ENCODE measurements around the gene SLC45A3. TPM values are rescaled to one million over a fixed set of nuclear protein-coding genes. Genes with fewer than 3 reads are reported as not detected.

The SLC45A3 gene
- total RNA-seq, 8 experiments from 2014 or later, result 0.40 to 2.7 (median 2.0) TPM

DNA sequence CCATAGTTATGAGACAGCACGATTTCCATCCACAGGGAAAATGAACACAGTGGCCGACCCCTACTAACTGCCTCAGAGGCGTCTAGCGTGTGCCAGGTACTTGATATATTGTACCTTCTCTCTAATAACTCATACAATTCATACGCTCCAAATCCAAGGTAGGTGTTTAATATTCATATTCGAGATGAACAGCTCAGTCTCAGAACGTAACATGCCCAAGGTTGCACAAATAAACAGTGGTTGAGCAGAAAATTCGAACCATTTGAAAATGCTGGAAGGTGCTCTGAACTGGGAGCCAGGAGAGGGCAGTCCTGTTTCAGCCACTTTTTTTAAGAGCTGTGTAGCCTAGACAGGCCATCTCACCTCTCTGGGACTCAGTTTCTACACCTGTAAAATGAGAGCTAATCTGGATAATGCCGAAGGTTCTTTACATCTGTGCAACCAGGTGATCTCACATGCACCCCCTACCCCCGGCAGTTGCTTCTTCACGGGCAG, 7.9 kb downstream of the SLC45A3 start:
- in situ Hi-C loops (cut with MboI; ENCODE audit: low pct_unique_long_range_greater_than_20kb in 2 of 9, low sequenced_read_pairs in 9 of 9, unreplicated experiment in 9 of 9), result loop anchor here in 2 of 9 experiments (25.0 kb wide), 2 partner anchors 290 to 315 kb away; no protein-coding TSS in a partner anchor
- peaks cover 26 to 32% of the 10 kb centered on the region in 2 donors for H3K4me1 ChIP-seq (replicated peaks in 1 of 2)
- no peak overlapping the region for H3K27ac ChIP-seq
- no peak overlapping the region for H3K4me3 ChIP-seq
- no peak for ATAC-seq (replicated peaks in 6 of 8)
- WGBS, 10 experiments, result 57 to 89% (median 73%) methylated on average over 2 to 11 of the region's 11 CpGs; no CpG with 5 or more reads in 3 of the 10 experiments

DNA sequence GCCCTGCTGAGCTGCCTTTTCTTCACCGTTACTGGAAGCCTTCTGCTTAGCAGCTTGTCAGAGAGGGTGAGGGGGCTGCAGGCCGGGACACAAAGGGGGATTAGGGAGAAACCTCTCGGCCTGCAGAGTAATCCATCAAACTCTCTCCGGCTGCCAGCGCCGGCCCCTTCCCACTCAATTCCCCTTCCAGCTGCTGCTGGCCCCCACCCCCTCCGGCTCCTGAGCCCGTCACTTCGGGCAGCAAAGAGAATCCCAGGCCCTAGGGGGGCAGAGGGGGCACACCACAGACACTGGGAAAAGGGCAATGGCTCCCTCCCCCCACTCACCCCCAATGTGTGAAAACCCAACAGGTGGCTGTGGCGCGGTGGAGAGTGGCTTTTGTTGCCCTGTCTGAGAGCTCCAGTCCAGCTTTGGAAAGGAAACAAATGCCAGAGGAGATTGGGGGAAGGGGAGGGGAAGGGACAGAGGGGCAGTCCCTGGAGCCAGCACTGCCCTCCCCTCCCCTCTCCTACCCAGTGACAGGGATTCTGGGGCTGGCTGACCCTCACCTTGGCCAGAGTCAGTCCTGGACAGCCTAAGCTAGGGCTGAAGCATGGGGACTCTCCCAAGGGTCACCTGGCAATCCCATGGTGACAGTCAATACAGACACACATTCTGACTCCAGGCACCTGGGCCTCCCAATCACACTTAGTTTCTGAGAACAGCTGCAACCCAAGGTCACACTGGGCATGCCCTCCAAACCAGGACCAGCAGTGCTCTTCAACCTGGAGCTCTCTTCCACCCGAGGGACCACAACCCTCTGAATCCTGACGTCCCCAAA, 9.5 kb downstream of the SLC45A3 start:
- peak in 5 of 8 experiments; percentile 27 to 42 (median 39) for ATAC-seq (replicated peaks in 6 of 8)
- H3K27ac ChIP-seq, result no peak overlapping the region
- in situ Hi-C loops (cut with MboI; ENCODE audit: low pct_unique_long_range_greater_than_20kb in 2 of 9, low sequenced_read_pairs in 9 of 9, unreplicated experiment in 9 of 9), result loop anchor here in 2 of 9 experiments (25.0 kb wide), 2 partner anchors 291 to 316 kb away; no protein-coding TSS in a partner anchor
- no peak overlapping the region for H3K4me3 ChIP-seq
- peaks cover 26 to 32% of the 10 kb centered on the region in 2 donors for H3K4me1 ChIP-seq (replicated peaks in 1 of 2)
- 9 to 100% (median 57%) methylated on average over 1 to 9 of the region's 13 CpGs; no CpG with 5 or more reads in 2 of the 10 experiments for WGBS, 10 experiments

DNA sequence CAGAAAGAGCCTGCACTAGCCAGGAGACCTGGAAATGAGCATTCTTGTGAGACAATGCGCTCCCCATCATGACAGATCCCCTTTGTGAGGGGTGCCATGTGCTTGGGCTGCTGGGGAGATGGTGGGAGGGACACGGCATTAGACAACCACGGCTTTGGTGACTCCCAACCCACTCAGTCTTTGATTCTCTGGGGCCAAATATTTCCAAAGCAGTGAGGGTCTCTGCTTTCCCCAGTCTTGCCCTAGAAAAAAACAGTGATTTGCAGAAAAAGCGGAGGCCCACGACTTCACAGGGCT, 10.2 kb downstream of the SLC45A3 start:
- Histone ChIP-seq H3K4me3 (no peak overlapping the region), H3K4me1 (replicated peaks in 1 of 2) (peaks cover 26 to 34% of the 10 kb centered on the region in 2 donors), H3K27ac (no peak overlapping the region)
- peak in 2 of 8 experiments; percentile 4 to 18 for ATAC-seq (replicated peaks in 6 of 8)
- WGBS, 10 experiments, result 0 to 100% (median 70%) methylated on average over 1 to 2 of the region's 5 CpGs; no CpG with 5 or more reads in 7 of the 10 experiments
- in situ Hi-C loops (cut with MboI; ENCODE audit: low pct_unique_long_range_greater_than_20kb in 2 of 9, low sequenced_read_pairs in 9 of 9, unreplicated experiment in 9 of 9), result loop anchor here in 2 of 9 experiments (25.0 kb wide), 2 partner anchors 292 to 317 kb away; no protein-coding TSS in a partner anchor

DNA sequence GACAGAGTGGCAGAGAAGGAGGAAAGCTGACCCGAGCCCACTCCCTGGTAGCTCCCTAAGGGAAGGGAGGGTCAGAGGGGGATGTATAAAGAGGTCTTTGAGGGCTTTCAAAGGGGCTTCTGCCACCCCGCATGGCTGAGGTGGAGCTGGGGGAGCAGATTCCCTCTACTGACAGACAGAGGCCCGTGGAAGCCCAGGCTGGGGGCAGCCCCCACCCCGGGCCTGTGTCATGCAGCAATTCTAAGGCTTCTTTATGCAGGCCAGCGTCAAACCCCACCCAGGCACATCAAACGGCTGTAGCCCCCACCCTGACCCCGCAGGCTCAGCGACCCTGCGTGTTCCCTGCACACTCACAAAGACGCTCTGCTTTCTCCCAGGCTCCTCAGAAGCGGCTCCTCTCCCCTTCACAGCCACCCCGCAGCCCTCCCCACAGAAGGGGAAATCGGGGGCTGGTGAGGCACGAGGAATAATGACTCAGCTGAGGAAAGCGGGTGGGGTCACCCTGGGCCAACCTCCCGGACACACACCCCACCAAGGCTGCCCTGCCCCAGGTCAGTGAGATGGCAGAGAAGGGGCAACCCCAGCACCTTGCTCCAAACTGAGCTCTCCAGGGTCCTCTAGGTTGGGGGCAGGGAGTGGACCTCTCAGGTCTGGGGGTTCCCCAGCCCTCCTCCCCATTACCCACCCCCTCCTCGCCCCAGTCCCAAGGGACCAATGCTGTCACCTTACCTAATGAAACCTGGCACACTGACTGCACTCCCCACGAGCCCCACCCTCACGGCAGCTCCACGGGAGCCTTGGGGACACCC, 10.8 kb downstream of the SLC45A3 start:
- Histone ChIP-seq H3K4me3 (no peak overlapping the region), H3K27ac (no peak overlapping the region), H3K4me1 (replicated peaks in 1 of 2) (peaks cover 26 to 34% of the 10 kb centered on the region in 2 donors)
- in situ Hi-C loops (cut with MboI; ENCODE audit: low pct_unique_long_range_greater_than_20kb in 2 of 9, low sequenced_read_pairs in 9 of 9, unreplicated experiment in 9 of 9), result loop anchor here in 2 of 9 experiments (25.0 kb wide), 2 partner anchors 293 to 318 kb away; no protein-coding TSS in a partner anchor
- peak; percentile 40 to 72 (median 68) for ATAC-seq (replicated peaks in 6 of 8)
- WGBS, 10 experiments, result 0 to 20% (median 14%) methylated on average over 1 to 5 of the region's 20 CpGs; no CpG with 5 or more reads in 5 of the 10 experiments

DNA sequence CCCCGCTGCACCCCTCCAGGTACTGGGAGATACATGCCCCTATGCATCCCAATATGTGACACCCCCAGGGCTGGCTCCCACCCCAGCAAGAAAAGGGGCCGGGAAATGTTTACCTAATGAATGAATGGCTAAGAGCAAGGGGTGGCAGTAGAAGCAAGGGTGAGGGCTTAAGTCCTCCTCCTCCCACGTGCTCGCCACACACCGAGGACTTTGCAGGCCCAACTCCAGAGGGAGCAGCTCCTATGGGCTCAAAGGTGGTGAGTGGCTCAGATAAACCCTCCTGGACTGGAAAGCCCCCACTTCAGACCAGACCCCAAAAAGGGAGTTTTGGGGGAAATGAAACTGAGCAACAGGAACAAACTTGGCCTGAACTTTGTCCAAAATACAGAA, 11.4 kb downstream of the SLC45A3 start:
- peak; percentile 13 to 66 (median 20) for ATAC-seq (replicated peaks in 6 of 8)
- H3K4me1 ChIP-seq (replicated peaks in 1 of 2), result peaks cover 26 to 34% of the 10 kb centered on the region in 2 donors
- no peak overlapping the region for H3K4me3 ChIP-seq
- H3K27ac ChIP-seq, result no peak overlapping the region
- in situ Hi-C loops (cut with MboI; ENCODE audit: low pct_unique_long_range_greater_than_20kb in 2 of 9, low sequenced_read_pairs in 9 of 9, unreplicated experiment in 9 of 9), result loop anchor here in 2 of 9 experiments (25.0 kb wide), 2 partner anchors 293 to 318 kb away; no protein-coding TSS in a partner anchor
- WGBS, 10 experiments, result 31 to 72% (median 53%) methylated on average over 1 to 5 of the region's 5 CpGs; no CpG with 5 or more reads in 4 of the 10 experiments

DNA sequence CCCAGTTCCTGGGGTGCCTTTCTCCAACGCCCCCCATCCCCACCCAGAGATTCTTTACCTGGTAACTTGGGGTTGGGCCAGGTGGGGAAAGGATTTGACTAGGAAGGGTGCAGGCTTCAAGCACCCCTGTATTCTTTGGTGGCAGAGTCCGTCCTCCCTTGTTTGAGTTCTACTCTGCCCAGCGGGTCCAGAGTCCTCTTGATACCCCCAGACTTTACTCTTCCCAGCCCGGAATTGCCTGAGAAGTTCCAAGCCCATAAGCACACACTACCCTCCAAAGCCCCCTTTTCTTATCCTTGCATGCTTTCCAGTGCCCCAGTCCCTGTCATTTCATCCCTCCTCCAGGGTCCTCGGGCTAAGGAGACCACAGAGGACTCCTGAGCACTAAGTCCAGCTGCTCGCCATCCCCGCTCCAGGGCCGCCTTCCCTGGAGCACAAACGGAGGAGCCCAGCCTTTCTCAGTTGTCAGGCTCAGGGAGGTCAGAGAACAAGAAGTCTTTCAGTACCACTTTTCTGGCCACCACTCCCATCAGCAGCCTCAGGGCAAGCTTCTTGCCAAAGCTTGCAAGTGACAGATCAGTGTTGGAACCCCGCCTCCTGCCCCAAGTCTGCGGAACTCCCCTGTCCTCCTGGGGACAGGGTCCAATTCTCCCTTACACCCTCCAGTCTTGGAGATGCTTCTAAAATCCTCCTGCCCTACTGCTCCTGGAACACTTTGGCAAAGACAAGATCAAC, 12.2 kb downstream of the SLC45A3 start:
- Histone ChIP-seq H3K27ac (no peak overlapping the region), H3K4me3 (no peak overlapping the region), H3K4me1 (replicated peaks in 1 of 2) (peaks cover 26 to 34% of the 10 kb centered on the region in 2 donors)
- 38 to 100% (median 88%) methylated on average over 1 to 11 of the region's 11 CpGs; no CpG with 5 or more reads in 1 of the 10 experiments for WGBS, 10 experiments
- ATAC-seq (replicated peaks in 6 of 8), result peak in 3 of 8 experiments; percentile 14 to 41 (median 17)
- in situ Hi-C loops (cut with MboI; ENCODE audit: low pct_unique_long_range_greater_than_20kb in 2 of 9, low sequenced_read_pairs in 9 of 9, unreplicated experiment in 9 of 9), result loop anchor here in 2 of 9 experiments (25.0 kb wide), 2 partner anchors 294 to 319 kb away; no protein-coding TSS in a partner anchor

DNA sequence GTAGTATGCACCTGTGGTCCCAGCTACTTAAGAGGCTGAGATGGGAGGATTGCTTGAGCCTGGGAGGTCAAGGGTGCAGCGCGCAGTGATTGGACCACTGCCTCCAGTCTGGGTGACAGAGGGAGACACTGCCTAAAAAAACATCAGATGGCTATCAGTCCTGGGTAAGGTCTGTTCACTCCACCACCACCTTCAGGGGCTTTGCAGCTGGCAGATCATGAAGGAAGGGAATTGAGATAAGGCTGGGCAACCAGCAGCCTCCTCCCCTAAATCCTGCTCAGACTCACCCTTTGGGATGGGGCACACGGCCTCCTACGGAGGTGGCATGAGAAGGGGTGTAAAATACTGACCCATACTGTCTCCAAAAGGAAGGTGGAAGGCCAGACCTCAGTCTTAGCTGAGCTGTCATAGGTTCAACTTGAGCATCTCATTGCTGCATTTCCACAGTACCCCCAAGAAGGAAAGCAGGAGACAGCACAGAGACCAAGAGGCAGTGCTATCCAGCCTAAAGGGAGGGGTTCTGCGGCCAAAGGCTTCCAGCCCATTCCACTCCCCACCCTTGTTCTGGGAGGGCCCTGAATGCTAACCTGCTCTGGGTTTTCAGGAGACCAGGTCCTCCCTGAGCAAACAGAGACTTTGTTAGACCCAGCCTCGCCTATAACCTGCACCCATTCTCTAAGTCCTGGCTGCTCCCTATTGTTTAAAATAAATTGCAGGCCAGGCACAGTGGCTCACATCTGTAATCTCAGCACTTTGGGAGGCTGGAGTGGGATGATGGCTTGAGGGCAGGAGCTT, 13.7 kb downstream of the SLC45A3 start:
- 86 to 100% (median 98%) methylated on average over 1 to 4 of the region's 6 CpGs; no CpG with 5 or more reads in 4 of the 10 experiments for WGBS, 10 experiments
- no peak overlapping the region for H3K4me3 ChIP-seq
- peak in 1 of 8 experiments; percentile 12 for ATAC-seq (replicated peaks in 6 of 8)
- no peak overlapping the region for H3K27ac ChIP-seq
- peaks cover 25 to 37% of the 10 kb centered on the region in 2 donors for H3K4me1 ChIP-seq (replicated peaks in 1 of 2)
- in situ Hi-C loops (cut with MboI; ENCODE audit: low pct_unique_long_range_greater_than_20kb in 2 of 9, low sequenced_read_pairs in 9 of 9, unreplicated experiment in 9 of 9), result loop anchor here in 2 of 9 experiments (25.0 kb wide), 2 partner anchors 296 to 321 kb away; no protein-coding TSS in a partner anchor

DNA sequence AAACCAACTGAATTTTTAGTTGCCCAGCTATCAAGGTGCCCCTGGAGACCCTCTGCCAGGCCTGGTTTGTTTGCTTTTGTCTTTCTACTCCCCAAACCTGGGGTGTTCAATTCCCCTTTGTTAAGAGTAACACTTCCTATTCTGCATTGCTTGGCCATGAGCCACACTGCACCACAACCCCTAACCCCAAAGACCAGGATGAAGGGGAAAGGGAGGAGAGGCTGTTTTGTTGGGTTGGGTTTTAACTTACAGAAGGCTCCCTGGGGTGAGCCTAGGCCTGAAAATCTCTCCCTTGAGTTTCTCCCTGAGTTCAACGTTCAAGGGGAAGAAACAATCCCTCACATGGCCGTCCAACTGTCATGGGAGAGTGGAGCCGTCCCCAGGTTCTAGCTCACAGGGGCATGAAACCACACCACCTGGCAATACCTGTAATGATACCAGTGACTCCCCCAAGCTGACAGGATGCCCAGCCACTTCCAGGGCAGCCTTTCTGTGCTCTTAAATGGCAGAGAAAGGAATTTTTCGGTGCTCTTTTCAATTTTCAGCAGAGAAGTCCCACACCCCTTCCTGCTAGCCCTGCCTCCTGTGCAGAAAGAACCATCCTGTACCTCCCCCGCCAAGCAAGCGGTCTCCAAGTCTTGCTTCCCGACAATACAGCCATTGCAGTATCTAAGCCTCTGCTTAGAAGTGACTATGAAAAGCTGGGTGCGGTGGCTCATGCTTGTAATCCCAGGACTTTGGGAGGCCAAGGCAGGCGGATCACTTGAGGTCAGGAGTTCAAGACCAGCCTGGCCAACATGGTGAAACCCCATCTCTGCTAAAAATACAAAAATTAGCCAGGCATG, 14.9 kb downstream of the SLC45A3 start:
- Histone ChIP-seq H3K27ac (no peak overlapping the region), H3K4me1 (replicated peaks in 1 of 2) (peaks cover 21 to 28% of the 10 kb centered on the region in 2 donors), H3K4me3 (no peak overlapping the region)
- 20 to 62% (median 56%) methylated on average over 1 to 7 of the region's 9 CpGs; no CpG with 5 or more reads in 4 of the 10 experiments for WGBS, 10 experiments
- ATAC-seq (replicated peaks in 6 of 8), result peak in 1 of 8 experiments; percentile 24
- in situ Hi-C loops (cut with MboI; ENCODE audit: low pct_unique_long_range_greater_than_20kb in 2 of 9, low sequenced_read_pairs in 9 of 9, unreplicated experiment in 9 of 9), result loop anchor here in 2 of 9 experiments (25.0 kb wide), 2 partner anchors 297 to 322 kb away; no protein-coding TSS in a partner anchor

DNA sequence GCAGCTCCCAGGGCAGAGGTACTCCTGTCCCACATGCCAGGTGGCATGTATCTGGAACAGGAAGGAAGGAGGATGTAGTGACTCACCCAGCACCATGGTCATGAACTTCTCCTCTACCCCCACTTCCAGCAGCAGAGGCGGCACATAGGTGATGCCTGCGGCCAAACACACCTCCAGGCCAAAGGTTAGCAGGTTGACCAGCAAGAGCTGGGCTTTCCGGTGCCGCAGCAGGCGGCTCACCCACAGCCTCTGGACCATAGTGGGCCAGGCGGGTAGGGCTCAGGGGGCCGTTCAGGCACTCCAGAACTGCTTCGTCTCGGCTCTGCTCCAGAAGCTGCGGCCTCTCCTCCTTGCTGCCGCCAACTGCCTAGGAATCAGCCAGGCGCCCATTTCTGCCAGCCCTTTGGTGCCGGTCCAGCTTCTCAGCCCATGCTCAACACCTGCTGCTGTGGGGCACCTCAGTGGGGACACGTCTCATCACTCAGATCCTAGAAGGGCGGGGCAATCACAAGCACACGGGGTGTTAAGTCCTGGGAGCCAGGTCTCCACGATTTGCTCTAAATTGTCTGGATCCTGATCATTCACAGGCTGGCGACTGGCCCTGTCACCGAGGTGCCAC, 15.8 kb downstream of the SLC45A3 start:
- Histone ChIP-seq H3K27ac (no peak overlapping the region), H3K4me3 (no peak overlapping the region), H3K4me1 (replicated peaks in 1 of 2) (peaks cover 12 to 18% of the 10 kb centered on the region in 2 donors)
- WGBS, 10 experiments, result 38 to 100% (median 88%) methylated on average over 1 to 11 of the region's 19 CpGs; no CpG with 5 or more reads in 3 of the 10 experiments
- in situ Hi-C loops (cut with MboI; ENCODE audit: low pct_unique_long_range_greater_than_20kb in 2 of 9, low sequenced_read_pairs in 9 of 9, unreplicated experiment in 9 of 9), result loop anchor here in 2 of 9 experiments (25.0 kb wide), 2 partner anchors 298 to 323 kb away; no protein-coding TSS in a partner anchor
- no peak for ATAC-seq (replicated peaks in 6 of 8)

DNA sequence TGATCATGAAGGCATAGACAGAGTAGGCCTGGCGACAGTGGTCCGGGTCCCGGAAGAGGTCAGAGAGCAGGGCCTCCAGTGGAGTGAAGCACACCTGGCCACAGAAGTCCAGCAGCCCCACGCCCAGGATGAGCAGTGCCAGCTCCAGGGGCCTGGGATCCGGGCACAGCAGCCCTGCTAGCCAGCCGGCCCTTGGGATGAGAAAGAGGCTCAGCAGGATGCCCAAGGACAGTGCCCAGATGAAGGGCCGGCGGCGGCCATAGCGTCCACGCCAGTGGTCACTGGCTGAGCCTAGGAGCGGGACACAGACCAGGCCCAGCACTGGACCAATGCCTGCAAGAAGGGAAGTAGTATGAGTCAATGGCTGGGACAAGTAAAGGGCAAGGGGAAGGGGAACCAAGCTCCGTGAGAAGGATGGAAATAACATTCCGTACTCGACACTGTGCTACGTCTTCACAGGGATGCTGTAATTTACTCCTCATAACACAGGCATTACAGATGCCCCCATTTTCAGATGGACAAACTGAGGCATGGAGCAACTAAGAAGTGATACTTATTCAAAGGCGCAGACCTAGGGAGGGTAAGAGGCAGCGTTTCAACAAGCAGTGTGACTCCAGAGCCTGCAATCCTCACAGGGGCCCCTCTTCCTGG, 16.9 kb downstream of the SLC45A3 start:
- in situ Hi-C loops (cut with MboI; ENCODE audit: low pct_unique_long_range_greater_than_20kb in 2 of 9, low sequenced_read_pairs in 9 of 9, unreplicated experiment in 9 of 9), result loop anchor here in 2 of 9 experiments (25.0 kb wide), 2 partner anchors 299 to 324 kb away; no protein-coding TSS in a partner anchor
- H3K4me3 ChIP-seq, result no peak overlapping the region
- no peak for ATAC-seq (replicated peaks in 6 of 8)
- whole genome bisulfite sequencing, 10 experiments, result 79 to 100% (median 94%) methylated on average over 1 to 14 of the region's 18 CpGs; no CpG with 5 or more reads in 4 of the 10 experiments
- H3K27ac ChIP-seq, result no peak overlapping the region
- H3K4me1 ChIP-seq (replicated peaks in 1 of 2), result peaks cover 5 to 7% of the 10 kb centered on the region in 2 donors

All from motor neuron (in vitro differentiated cells).